CD4-positive, alpha-beta T cell treated with Interleukin-2 at 100 ng/mL for 4 hours (primary cell): ENCODE results near the gene TTBK1.

Experiments used
- DNase-seq: peaks from one replicate; pipeline ENCODE4 v3.0.0-alpha.2; 2020; ENCODE audit warnings: low spot score

The TTBK1 gene

GRCh38 chr6:43273707-43274106, 30.4 kb downstream of the TTBK1 start:
- DNase-seq: no peak

- no peak for DNase-seq
These were observed 31.0 kb downstream of the TTBK1 start for GRCh38 chr6:43274127-43274915.

- DNase-seq: peak; percentile 13
These were observed 31.8 kb downstream of the TTBK1 start for GRCh38 chr6:43274916-43275597.

- DNase-seq: peak; percentile 42
These were observed 32.7 kb downstream of the TTBK1 start for GRCh38 chr6:43275801-43276576.

GRCh38 chr6:43276577-43277305, 33.5 kb downstream of the TTBK1 start:
- no peak for DNase-seq

- DNase-seq: no peak
These were observed 34.0 kb downstream of the TTBK1 start for GRCh38 chr6:43277306-43277642.

GRCh38 chr6:43277643-43278523, 34.6 kb downstream of the TTBK1 start:
- no peak for DNase-seq

- no peak for DNase-seq
These were observed 35.3 kb downstream of the TTBK1 start for GRCh38 chr6:43278524-43279078.

GRCh38 chr6:43280234-43280633, 37.0 kb downstream of the TTBK1 start:
- no peak for DNase-seq

GRCh38 chr6:43282060-43282459, 38.8 kb downstream of the TTBK1 start:
- no peak for DNase-seq

- no peak for DNase-seq
These were observed 39.6 kb downstream of the TTBK1 start for GRCh38 chr6:43282636-43283513.

- DNase-seq: no peak
These were observed 40.2 kb downstream of the TTBK1 start for GRCh38 chr6:43283514-43283901.

GRCh38 chr6:43283905-43284304, 40.6 kb downstream of the TTBK1 start:
- no peak for DNase-seq

- no peak for DNase-seq
These were observed 41.9 kb downstream of the TTBK1 start for GRCh38 chr6:43284991-43285781.

- no peak for DNase-seq
These were observed 42.6 kb downstream of the TTBK1 start for GRCh38 chr6:43285832-43286231.

- no peak for DNase-seq
These were observed 43.2 kb downstream of the TTBK1 start for GRCh38 chr6:43286456-43286979.

GRCh38 chr6:43286980-43287716, 43.9 kb downstream of the TTBK1 start:
- DNase-seq: no peak
